Measurements from ENCODE around the gene CDH4.

CDH4 gene

DNA sequence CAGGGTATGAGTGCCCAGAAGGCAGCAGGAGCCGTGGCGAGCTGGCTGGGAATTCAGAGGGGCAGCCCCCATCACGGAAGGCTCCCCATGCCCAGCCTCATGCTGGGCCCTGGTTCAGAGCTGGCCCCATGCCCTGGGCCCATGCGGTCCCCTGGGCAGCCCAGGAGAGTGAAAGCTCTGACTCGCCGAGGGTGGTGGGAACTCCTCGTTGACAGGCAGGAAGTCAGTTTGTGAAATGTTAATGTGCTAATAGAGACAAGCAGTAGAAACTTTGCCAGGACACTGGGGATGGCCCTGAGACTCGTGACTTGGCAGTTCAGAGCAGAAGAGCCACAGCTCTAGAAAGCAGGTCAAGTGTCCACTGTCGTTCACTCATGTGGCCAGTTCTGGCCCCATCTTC lies 460.6 kb downstream of the CDH4 start:
- FAIRE-seq (no peak), DNase-seq (ENCODE audit: insufficient read length, low spot score) (no peak)

DNA sequence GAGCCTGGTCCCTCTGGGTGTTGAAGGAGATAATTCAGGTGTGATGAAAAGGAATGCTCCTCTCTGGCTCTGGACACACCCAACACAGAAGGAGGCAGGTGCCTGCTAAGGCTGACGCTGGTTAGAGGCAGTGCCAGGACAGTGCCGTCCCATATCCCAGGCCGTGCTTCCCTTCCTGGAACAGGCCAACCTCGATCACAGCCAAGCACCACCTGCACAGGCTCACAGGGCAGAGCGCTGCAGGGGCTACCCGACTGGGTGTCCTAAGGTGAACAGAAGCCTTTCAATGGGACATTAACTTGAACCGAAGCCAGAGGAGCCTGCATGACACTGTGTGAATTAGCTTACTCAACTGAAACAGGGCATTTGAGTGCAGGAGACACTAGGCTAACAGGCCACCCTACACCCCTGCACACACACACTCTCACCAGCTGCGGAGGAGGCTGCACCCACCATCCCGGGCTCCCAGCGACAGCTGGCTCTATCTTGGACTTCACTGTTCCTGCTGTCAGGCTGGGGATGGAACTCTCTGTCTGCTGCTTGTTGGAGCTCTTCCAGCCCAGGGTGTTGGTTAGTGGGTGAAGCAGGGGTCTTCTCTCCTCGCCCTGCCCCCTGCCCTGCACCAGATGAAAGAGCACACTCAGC lies 466.4 kb downstream of the CDH4 start:
- DNase-seq (ENCODE audit: insufficient read length, low spot score) (no peak), FAIRE-seq (no peak)

DNA sequence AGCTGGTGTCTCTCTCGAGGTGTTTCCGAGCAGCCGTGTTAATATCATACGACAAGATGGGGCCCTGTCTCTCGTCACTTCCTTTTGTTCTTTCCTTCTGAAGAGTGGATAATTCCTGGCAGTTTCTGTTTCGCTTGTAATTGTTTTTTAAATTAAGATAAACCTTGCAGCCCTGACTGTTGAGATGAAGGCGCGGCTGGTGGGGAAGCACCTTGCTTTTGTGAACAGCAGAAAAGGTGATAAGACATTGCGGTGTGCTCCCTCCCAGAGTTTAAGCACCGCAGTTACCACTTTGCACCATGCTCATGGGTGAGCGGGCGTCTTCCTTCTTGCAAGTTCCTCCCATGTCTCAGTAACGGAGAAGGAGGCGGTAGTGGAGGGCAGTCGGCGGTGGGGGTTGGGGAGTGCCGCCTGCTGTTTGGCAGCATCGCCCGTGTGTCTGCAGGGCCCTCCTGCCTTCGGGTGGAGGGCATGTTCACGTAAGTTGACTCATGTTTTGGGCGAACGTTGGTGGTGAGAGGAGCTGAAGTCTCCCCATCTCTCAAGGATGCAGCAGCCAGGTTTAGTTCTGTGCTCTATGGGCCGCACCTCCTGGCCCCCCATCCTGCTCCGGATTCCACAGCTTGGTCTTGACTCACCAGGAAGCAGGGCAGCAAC lies 467.8 kb downstream of the CDH4 start:
- DNase-seq (ENCODE audit: insufficient read length, low spot score) (no peak), FAIRE-seq (no peak)

DNA sequence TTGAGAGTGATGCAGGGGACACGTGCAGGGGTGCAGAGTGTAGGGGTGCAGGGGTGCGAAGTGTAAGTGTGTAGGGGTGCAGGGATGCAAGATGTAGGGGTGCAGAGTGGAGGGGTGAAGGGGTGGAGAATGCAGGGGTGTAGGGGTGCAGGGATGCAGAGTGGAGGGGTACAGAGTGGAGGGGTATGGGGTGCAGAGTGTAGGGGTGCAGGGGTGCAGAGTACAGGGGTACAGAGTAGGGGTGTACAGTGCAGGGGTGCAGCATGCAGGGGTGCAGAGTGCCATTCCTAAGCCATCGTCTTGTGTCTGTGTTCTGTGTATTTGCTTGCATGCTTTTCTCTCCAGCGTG lies 468.3 kb downstream of the CDH4 start:
- FAIRE-seq (no peak), DNase-seq (ENCODE audit: insufficient read length, low spot score) (no peak)

DNA sequence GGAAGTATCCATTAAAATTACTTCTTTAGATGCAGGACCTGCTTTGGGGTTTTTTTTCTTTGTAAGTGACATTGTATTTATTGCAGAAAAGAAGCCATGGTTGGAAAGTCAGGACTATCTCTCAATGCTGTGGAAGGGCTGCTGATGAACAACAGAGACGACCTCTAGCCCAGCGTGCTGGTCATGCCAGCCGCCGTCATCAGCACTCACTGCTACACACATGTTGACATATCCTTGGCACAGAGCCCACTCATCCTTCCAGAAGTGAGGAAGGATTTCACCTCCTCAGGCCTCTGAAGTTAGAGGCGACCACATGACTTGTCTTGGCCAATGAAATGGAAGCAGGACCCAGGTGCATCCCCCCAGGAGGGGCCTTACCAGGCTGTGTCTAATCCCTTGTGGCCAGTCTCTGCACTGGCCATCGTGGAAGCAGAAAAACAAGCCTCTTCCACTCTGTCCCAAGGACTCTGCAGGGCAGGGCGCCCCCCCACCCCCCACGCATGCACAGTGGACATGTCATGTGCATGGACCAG lies 470.2 kb downstream of the CDH4 start:
- DNase-seq (ENCODE audit: insufficient read length, low spot score) = no peak
- no peak for FAIRE-seq

DNA sequence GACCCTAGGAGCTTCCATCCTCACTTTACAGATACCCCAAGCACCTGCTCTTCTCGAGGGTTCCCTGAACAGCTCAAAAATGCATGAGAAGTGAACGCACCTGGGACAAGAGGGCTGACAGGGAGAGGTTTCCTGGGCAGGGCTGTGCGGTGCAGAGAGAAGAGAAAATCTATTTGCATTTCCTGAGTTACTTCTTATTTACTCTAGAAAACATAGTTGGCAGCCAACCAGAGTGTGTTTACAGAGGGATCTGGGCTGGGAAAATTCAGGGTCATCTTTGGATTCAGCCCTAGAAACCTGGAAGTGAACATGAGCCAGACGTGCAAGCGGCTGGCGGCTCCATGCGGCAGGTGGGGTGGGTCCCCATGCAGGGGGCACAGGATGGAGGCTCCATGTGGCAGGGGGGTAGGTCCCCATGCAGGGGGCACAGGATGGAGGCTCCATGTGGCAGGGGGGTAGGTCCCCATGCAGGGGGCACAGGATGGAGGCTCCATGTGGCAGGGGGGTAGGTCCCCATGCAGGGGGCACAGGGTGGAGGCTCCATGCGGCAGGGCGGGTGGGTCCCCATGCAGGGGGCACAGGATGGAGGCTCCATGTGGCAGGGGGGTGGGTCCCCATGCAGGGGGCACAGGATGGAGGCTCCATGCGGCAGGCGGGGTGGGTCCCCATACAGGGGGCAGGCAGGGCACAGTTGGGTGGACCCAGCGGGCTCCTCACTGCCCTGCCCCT lies 471.6 kb downstream of the CDH4 start:
- DNase-seq (ENCODE audit: insufficient read length, low spot score) = no peak
- FAIRE-seq = no peak

DNA sequence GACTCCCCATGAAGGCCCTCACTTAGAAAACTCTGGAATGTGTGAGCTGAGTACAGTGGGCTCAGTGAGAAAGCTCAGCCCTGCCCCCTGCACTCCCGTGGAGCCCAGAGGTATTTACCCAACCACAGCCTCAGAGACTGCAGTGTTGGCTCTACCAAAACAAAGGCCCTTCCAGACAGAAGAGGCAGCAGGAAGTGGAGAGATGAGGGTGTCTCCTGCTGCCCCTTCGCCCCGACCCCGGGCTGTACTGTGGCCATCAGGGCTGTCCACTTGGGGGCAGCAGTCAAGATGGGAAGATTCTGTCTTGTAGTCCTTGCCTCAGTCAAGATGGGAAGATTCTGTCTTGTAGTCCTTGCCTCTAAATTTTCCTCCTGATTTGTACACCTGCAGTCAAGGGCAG lies 472.3 kb downstream of the CDH4 start:
- FAIRE-seq (no peak), DNase-seq (ENCODE audit: insufficient read length, low spot score) (no peak)

DNA sequence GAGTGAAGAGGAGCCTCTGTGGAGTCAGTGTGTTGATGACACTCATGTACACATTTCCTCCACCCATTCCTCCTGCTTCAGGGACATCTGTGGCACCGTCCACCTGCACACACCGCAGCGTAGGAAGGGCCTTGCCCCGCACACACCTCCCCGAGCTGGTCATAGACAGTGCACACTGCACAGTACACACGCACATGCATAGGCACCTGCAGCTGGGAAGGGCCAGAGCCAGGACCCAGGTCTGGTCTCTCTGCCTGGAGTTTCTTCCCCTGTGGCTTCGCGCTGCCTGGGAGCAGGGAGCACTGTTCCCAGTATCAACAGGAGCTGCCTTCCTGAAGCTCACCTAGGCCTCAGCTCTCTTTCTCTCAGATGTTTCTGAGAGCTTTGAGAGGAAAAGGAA lies 473.1 kb downstream of the CDH4 start:
- FAIRE-seq = no peak
- no peak for DNase-seq (ENCODE audit: insufficient read length, low spot score)

DNA sequence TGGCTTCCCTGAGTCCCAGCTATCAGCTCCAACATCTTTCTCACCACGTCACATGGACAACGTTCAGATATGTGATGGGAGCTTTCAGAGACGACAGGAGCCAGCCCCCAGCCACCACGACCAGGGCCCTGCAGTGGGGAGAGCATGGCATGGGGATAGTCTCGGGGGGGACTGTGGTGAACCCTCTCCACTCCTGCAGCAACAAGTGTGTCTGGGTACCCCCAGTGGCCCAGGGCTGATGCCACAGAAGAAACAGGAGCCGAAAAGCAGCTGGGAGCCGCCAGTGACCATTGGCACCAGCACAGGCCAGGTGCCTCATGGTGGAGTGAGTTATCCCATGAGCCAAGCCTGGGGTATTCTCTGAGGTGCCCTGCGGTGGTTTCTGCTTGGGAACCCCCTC lies 473.9 kb downstream of the CDH4 start:
- FAIRE-seq (no peak), DNase-seq (ENCODE audit: insufficient read length, low spot score) (no peak)

DNA sequence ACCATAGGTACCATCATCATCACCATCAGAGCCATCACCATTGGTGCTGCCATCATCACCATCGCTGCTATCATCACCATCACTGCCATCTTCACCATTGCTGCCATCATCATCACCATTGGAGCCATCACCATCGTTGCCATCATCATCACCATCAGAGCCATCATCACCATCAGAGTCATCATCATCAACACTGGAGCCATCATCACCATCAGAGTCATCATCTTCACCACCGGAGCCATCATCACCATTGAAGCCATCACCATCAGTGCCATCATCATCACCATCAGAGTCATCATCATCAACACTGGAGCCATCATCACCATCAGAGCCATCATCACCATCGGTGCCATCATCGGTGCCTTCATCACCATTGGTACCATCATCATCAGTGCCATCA lies 474.9 kb downstream of the CDH4 start:
- no peak for FAIRE-seq
- DNase-seq (ENCODE audit: insufficient read length, low spot score) = no peak

DNA sequence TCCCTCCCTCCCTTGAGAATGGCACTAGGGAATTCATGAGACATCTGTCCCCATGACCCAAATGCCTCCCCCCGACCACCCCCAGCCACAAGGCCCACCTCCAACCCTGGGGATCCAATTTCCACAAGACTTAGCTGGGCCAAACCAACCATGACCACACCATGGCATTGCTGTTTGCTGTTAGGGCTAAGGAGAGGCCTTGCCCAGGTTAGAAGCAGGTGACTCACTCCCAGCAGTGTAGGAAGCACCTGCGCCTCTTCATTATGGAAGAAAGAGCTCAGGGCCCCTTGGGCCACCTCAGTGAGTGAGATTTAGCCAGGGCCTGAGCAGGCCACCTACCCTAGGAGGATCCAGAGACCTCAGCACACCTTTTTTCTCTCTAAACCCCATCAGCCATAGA lies 475.7 kb downstream of the CDH4 start:
- no peak for DNase-seq (ENCODE audit: insufficient read length, low spot score)
- FAIRE-seq = no peak

DNA sequence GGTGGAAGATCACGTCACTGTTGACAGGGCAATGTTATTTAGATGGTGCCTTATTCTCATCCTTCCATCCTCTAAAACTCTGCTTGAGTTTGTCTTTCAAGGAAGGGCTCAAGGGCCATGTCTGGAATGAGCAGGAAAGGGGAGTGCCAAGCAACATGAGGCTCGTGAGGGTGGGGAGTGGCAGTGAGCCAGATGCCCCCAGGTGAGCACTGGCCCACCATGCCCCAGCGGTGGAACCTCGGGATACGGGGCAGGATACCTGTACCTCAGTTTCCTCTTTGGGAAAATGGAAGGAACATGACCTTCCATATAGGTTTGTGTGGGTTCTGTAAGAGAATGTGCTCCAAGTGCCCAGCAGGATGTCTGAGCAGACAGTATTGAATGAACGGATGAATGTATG lies 476.3 kb downstream of the CDH4 start:
- FAIRE-seq = no peak
- DNase-seq (ENCODE audit: insufficient read length, low spot score) = no peak

DNA sequence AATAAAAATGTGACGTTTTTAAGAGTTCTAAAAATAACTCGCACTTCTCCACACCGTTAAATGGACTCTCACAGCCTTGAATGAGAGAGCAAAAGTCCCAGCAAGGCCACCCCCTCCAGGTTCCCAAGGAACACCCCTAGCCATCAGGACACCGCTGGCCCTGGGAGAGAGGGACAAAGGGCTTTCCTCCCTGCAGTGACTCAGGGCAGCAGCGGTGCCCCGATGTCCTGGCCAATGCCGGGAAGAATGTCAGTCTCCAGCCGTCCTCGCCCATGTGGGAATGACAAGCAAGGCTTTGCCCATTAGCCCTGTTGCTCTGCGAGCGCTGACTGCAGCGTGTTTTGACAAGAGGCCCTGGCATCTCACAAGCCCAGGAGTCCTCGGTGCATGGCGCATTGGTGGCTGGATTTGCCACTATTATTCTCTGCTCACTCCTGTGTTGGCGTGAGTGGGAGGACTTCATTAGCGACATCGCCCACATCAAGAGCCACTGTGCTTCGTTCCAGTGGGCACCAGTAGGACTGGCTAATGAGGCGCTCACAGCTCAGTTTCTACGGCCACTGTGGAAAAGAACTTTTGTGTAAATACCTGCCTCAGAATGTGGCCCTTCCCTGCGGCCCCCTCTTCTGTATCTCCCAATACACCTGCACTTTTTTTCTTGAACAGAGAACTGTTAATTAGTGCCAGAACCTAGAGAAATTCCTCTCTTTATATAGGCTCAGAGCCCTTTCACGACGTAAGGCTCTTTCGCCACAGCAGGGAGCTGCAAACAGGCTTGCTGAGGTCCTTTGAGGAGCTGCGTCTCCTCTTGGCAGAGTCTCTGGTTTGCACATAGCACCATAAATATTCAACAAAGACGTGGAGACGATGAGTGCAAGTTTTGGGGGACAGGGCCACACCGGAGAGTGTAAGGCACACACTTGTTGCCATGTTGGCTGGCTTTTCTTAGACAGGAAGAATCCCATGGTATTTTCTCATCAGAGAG lies 477.0 kb downstream of the CDH4 start:
- FAIRE-seq (no peak), DNase-seq (ENCODE audit: insufficient read length, low spot score) (no peak)

DNA sequence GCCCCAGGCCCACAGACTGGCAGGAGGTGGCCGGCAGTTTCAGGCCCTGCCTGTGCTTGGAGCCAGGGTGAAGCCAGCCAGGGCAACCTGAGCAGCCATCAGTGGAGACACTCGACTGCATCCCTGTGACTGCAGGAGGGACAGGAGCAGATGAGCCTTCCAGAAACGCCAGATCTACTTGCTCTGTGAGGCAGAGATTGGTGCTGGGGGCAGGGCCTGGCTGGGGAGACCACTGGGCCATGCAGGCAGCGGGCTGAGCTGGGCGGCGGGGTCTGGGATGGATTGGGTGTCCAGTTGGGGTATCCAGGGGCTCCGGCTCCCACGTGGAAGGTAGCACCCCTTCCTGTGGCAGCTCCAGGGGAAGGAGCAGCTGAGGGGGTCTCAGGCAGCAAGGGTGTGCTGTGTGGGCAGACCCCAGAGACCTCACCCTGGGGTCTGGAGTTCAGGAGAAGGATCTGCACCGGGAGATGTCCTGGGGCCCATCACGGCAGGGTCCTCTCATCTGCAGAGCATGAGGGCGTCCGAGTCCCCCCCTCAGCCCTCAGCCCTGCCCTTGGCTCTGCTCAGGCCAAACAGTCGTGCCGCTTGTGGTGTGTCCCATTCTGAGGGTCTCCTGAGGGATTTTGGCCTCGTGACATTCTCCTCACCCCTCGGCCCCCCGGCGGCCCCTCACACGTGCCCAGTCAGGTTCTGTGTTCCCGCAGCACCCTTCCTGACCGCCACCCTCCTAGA lies 478.7 kb downstream of the CDH4 start:
- no peak for DNase-seq (ENCODE audit: insufficient read length, low spot score)
- no peak for FAIRE-seq

DNA sequence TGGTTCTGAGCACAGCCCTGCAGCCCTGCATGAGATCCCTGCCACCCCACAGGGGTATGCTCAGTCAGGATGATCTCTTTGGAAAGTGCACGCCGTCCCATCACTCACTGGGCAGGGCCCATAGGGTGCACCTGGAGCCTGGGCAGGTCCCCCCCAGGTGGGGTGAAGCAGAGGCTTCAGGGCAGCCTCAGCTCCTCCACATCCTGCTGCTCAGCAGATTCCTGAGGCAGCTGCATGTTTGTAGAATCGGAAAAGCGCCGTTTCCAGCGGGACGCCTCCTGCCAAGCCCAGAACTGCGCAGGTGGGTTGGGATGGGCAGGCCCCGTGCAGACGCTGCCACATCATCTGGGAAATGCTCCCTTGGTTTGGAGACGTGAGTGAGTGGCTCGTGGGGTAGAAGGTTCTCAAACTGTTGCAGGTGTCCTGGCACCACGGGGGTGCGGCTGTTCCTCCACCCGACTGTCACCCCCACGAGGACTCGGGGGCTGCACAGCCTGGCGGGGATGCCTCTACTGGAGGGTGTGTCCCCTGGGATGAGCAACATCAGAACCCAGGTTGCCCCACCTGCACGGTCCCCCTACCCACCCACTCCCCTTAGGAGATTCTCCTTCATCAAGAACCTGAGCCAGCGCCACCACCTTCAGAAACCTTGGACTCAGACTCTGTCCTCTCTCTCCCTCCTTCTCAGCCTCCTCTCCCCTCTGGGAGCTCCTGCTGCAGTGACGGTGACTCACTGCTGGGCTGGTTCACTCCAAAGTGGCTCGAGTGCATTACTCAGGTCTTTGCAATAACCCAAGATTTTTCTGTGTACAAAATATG lies 479.5 kb downstream of the CDH4 start:
- FAIRE-seq (no peak), DNase-seq (ENCODE audit: insufficient read length, low spot score) (no peak)

DNA sequence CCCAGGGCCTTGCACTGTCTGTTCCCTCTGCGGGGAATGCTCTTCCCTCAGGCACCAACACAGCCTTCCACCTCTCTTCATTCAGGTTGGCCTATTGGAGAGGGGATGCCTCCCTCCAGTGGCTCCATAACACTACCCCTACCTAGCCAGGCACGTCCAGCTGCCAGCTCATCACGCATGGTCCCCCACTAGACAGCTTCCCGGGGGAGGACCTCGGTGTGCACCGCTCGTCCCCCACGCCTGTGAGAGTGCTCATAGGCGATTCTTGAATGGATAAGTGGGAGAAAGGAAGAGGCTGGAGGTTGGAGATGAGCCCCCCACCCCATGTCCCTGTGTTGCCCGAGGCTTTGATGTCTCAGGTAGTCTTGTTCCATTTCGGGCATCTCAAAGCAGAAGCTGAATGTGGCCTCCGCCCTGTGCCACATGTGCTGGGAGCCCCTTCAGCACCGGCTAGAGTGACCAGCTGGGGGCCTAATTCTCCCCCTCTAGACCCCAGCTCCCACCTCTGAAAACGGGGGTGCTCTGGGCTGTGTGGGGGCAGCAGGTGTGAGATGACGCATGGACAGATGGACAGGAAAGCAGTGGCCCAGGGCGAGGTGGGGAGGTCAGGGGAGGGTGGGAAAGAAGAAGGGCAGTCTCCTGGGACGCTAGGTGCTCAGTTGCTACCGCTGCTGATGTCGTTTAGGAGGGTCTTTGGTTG lies 480.6 kb downstream of the CDH4 start:
- FAIRE-seq (no peak), DNase-seq (ENCODE audit: insufficient read length, low spot score) (no peak)

DNA sequence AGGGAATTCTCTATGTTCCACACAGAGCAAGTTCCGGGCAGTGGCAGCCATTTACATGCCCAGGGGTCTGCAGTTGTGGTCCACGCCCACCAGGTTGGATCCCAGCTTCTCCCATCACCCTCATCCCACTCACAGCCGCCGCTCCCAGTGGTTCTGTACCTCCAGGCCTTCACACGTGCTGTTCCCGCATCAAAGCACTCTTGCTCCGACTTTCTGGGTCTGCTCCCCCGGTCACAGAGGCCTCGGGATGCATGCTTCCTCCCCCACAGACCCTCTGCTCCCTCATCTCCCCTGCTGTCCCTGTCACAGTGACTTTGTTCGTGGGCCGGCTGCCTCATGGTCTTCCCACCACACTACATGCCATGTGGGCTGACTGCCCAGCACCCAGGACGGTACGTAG lies 481.2 kb downstream of the CDH4 start:
- FAIRE-seq (no peak), DNase-seq (ENCODE audit: insufficient read length, low spot score) (no peak)

DNA sequence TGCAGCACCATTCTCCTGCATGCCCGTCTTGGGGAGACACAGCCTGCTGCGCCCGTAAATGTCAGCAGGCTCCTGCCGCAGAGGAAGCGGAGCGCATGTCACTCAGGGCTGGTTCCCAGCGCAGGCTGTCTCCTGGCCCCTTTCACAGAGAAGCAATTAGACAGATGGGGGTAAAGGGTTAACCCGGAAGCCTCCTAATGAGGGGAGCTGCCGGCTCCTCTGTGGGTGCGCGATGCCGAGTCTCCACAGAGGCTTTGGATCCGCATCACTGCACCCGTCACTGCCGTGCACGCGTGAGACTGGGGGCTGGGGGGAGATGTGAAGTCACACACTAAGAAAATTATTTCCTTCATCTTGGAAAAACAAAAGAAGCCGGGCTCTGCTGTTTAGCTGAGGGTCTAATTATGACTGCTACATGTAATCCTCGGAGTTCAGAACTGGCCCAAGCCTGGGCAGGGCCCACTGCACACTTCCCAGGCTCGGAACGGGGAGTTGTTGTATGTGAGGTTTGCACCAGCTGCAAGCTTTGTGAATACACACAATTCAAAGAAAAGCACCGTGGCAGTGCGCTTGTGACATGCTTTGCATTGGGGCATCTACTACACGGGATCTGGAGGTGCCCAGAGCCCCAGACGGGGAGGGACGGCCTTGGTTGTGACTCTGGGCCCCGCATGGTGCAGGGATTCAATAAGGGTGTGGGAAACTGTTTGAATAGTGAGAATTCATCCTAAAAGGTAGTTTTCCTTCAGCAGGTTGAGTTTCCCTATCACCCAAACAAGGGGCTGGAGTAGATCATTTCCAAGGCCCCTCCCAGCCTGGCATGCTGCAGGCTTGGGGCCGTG lies 482.1 kb downstream of the CDH4 start:
- DNase-seq (ENCODE audit: insufficient read length, low spot score) = no peak
- FAIRE-seq = no peak

Data from GM19239 (cell line).